Measurements from ENCODE around the gene OR56B4. TPM values are rescaled to one million over a fixed set of nuclear protein-coding genes. Genes with fewer than 3 reads are reported as not detected.

OR56B4 gene
- total and polyA plus RNA-seq, 2 of the 13 experiments (the other 11 are each of a cell fraction or from before 2014, with no cell fraction given) = not detected

GRCh38 chr11:6111673-6112072 is 4.2 kb downstream of the OR56B4 start:
- Histone ChIP-seq H3K27me3 (ENCODE audit: control insufficient read depth in 1 of 2, insufficient read depth in 2 of 2, low read length in 2 of 2) (peaks cover 0 to 1% of the 10 kb centered on the region in 2 experiments; a peak in 1 of 5 replicates), H3K79me2 (ENCODE audit: insufficient read depth, low read length) (no peaks in the 10 kb centered on the region), H3K4me2 (ENCODE audit: low read depth, low read length) (no peak overlapping the region), H3K4me1 (ENCODE audit: insufficient read depth, low read length) (no peaks in the 10 kb centered on the region), H3K4me3 (replicated peaks in 1 of 3; ENCODE audit: insufficient read depth in 1 of 3, low read depth in 2 of 3, low read length in 3 of 3) (no peak overlapping the region), H2AFZ (ENCODE audit: low read length) (no peak overlapping the region), H3K36me3 (replicated peaks in 1 of 2; ENCODE audit: control insufficient read depth in 1 of 2, insufficient read depth in 2 of 2, low read length in 2 of 2) (no peaks in the 10 kb centered on the region), H4K20me1 (ENCODE audit: insufficient read depth, low read length) (no peaks in the 10 kb centered on the region), H3K27ac (ENCODE audit: extremely low read length, insufficient read depth, low read length) (no peak overlapping the region), H3K9ac (ENCODE audit: insufficient read depth, low read depth, low read length) (no peak overlapping the region), H3K9me3 (ENCODE audit: low read length) (no peaks in the 10 kb centered on the region)
- FAIRE-seq (no peak), DNase-seq (ENCODE audit: low spot score) (no peak), ATAC-seq (no peak)
- ChIA-PET POLR2A (no interaction called here), CTCF (ENCODE audit: low intra/inter-chr PET ratio, low total read pairs) (no interaction called here)
- intact Hi-C loops (cut with micrococcal nuclease; ENCODE audit: unreplicated experiment) (no loop called here), in situ Hi-C loops (cut with HindIII; ENCODE audit: extremely low pct_ligation_motif_present, low pct_unique_long_range_greater_than_20kb) (no loop called here)
- TF ChIP-seq USF2 (IDR thresholded peaks at IDR 0.05; ENCODE audit: low read depth, low read length) (peak; percentile 72), USF2 (CRISPR knock-in tag; IDR thresholded peaks at IDR 0.05; ENCODE audit: borderline replicate concordance) (no peak), ARNT2 (CRISPR knock-in tag; IDR thresholded peaks at IDR 0.05; ENCODE audit: low read depth) (no peak), ETV6 (CRISPR knock-in tag; conservative IDR thresholded peaks at IDR 0.05) (no peak), RAD51 (IDR thresholded peaks at IDR 0.05; ENCODE audit: borderline replicate concordance) (peak; percentile 64; the same call in 1 of the 2 replicates), ZNF513 (CRISPR knock-in tag; conservative IDR thresholded peaks at IDR 0.05) (no peak)
- TF ChIP-seq, protein P1, sequence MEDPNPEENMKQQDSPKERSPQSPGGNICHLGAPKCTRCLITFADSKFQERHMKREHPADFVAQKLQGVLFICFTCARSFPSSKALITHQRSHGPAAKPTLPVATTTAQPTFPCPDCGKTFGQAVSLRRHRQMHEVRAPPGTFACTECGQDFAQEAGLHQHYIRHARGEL (CRISPR knock-in tag; IDR thresholded peaks at IDR 0.05) = no peak
- TF ChIP-seq, protein P2, sequence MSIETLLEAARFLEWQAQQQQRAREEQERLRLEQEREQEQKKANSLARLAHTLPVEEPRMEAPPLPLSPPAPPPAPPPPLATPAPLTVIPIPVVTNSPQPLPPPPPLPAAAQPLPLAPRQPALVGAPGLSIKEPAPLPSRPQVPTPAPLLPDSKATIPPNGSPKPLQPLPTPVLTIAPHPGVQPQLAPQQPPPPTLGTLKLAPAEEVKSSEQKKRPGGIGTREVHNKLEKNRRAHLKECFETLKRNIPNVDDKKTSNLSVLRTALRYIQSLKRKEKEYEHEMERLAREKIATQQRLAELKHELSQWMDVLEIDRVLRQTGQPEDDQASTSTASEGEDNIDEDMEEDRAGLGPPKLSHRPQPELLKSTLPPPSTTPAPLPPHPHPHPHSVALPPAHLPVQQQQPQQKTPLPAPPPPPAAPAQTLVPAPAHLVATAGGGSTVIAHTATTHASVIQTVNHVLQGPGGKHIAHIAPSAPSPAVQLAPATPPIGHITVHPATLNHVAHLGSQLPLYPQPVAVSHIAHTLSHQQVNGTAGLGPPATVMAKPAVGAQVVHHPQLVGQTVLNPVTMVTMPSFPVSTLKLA (IDR thresholded peaks at IDR 0.05) = peak; percentile 53
- 3% methylated on average over 2 of the region's 2 CpGs for WGBS (ENCODE audit: low lambda C conversion rate)
- no TSS peak for BruUV-seq (replicated peaks)
